Measurements from ENCODE around the gene AKAP14.
"Not testable (repeated sequence)": the region's sequence is repeated elsewhere in the genome, so short reads cannot be mapped to it uniquely, and the experiment has no call there.

AKAP14 gene

DNA sequence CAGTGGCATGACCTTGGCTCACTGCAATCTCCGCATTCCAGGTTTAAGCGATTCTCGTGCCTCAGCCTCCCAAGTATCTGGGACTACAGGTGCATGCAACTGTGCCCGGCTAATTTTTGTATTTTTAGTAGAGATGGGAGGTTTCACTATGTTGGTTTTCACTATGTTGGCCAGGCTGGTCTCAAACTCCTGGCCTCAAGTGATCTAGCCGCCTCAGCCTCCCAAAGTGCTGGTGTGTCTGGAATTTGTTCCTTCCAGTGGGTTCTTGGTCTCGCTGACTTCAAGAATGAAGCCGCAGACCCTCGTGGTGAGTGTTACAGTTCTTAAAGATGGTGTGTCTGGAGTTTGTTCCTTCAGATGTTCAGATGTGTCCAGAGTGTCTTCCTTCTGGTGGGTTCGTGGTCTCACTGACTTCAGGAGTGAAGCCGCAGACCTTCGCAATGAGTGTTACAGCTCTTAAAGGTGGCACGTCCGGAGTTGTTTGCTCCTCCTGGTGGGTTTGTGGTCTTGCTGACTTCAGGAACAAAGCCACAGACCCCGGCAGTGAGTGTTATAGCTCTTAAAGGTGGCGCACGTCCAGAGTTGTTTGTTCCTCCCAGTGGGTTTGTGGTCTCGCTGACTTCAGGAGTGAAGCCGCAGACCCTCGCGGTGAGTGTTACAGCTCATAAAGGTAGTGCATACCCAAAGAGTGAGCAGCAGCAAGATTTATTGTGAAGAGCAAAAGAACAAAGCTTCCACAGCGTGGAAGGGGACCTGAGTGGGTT lies 60.3 kb downstream of the AKAP14 start:
- not testable (repeated sequence) for H3K9me3 ChIP-seq (ENCODE audit: control insufficient read depth in 1 of 2, low read length in 2 of 2); H3K9ac ChIP-seq (ENCODE audit: low read depth in 1 of 2, low read length in 2 of 2); H3K4me3 ChIP-seq (ENCODE audit: low read depth in 1 of 2, low read length in 2 of 2); H3K27me3 ChIP-seq (ENCODE audit: control insufficient read depth in 1 of 2, insufficient read depth in 2 of 2, low read length in 2 of 2); H3K27ac ChIP-seq (ENCODE audit: low read depth, low read length); H3K36me3 ChIP-seq (ENCODE audit: control insufficient read depth in 1 of 2, insufficient read depth in 2 of 2, low read length in 2 of 2); H3K4me1 ChIP-seq (ENCODE audit: control insufficient read depth in 1 of 2, insufficient read depth in 2 of 2, low read length in 2 of 2)

DNA sequence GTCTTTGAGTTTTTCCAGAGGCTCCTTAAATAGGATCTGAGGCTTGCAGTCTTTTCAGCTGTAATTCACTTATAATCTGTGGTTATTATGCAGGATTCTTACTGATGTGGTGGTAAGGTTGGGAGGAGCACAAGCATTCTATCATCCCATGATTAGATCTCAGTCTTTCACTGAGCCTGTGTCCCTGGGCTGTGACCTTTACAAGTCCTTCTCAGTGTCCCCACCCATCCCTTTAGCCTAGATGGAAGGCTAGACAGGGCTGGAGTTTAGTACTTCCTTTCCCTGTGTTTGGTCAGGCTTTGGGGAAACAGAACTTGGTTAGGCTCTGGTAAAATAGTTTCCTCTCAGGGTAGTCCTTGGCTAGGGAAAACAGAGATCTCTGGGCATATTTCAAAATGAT lies 64.9 kb downstream of the AKAP14 start:
- no peak overlapping the region for H3K27ac ChIP-seq (ENCODE audit: low read depth, low read length)
- no peak overlapping the region for H3K9ac ChIP-seq (ENCODE audit: low read depth in 1 of 2, low read length in 2 of 2)
- no peaks in the 10 kb centered on the region for H3K9me3 ChIP-seq (ENCODE audit: control insufficient read depth in 1 of 2, low read length in 2 of 2)
- no peaks in the 10 kb centered on the region for H3K4me1 ChIP-seq (ENCODE audit: control insufficient read depth in 1 of 2, insufficient read depth in 2 of 2, low read length in 2 of 2)
- no peaks in the 10 kb centered on the region for H3K36me3 ChIP-seq (ENCODE audit: control insufficient read depth in 1 of 2, insufficient read depth in 2 of 2, low read length in 2 of 2)
- no peak overlapping the region for H3K4me3 ChIP-seq (ENCODE audit: low read depth in 1 of 2, low read length in 2 of 2)
- H3K27me3 ChIP-seq (ENCODE audit: control insufficient read depth in 1 of 2, insufficient read depth in 2 of 2, low read length in 2 of 2) = no peaks in the 10 kb centered on the region

DNA sequence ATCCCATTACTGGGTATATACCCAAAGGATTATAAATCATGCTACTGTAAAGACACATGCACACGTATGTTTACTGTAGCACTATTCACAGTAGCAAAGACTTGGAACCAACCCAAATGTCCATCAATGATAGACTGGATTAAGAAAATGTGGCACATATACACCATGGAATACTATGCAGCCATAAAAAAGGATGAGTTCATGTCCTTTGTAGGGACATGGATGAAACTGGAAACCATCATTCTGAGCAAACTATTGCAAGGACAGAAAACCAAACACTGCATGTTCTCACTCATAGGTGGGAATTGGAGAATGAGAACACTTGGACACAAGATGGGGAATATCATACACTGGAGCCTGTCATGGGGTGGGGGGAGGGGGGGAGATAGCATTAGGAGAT lies 71.1 kb downstream of the AKAP14 start:
- not testable (repeated sequence) for H3K9ac ChIP-seq (ENCODE audit: low read depth in 1 of 2, low read length in 2 of 2); H3K4me3 ChIP-seq (ENCODE audit: low read depth in 1 of 2, low read length in 2 of 2); H3K36me3 ChIP-seq (ENCODE audit: control insufficient read depth in 1 of 2, insufficient read depth in 2 of 2, low read length in 2 of 2); H3K27me3 ChIP-seq (ENCODE audit: control insufficient read depth in 1 of 2, insufficient read depth in 2 of 2, low read length in 2 of 2); H3K9me3 ChIP-seq (ENCODE audit: control insufficient read depth in 1 of 2, low read length in 2 of 2); H3K27ac ChIP-seq (ENCODE audit: low read depth, low read length); H3K4me1 ChIP-seq (ENCODE audit: control insufficient read depth in 1 of 2, insufficient read depth in 2 of 2, low read length in 2 of 2)

All from duodenal mucosa (tissue), 2 donors.